Middle frontal gyrus (tissue), 1 donor: ENCODE results near the gene GRN.
A peak's percentile ranks its signal among the peaks of the same experiment; 100 is the strongest.
"Not testable (repeated sequence)": the region's sequence is repeated elsewhere in the genome, so short reads cannot be mapped to it uniquely, and the experiment has no call there.

Experiments used
- DNase-seq: peaks from one replicate; pipeline ENCODE4 v3.0.0-alpha.2; 2015; ENCODE audit warnings: low spot score; ENCODE audit errors: extremely low spot score

GRN gene

GRCh38 chr17:44382917-44383316 lies 37.8 kb downstream of the GRN start:
- no peak for DNase-seq

GRCh38 chr17:44383363-44383762 lies 38.3 kb downstream of the GRN start:
- no peak for DNase-seq

GRCh38 chr17:44383861-44384260 lies 38.8 kb downstream of the GRN start:
- no peak for DNase-seq

- DNase-seq, result no peak
These were observed 39.2 kb downstream of the GRN start for GRCh38 chr17:44384281-44384822.

- DNase-seq, result no peak
These were observed 39.8 kb downstream of the GRN start for GRCh38 chr17:44384823-44385286.

GRCh38 chr17:44385287-44386181 lies 40.4 kb downstream of the GRN start:
- no peak for DNase-seq

- DNase-seq, result no peak
These were observed 41.1 kb downstream of the GRN start for GRCh38 chr17:44386182-44386525.

GRCh38 chr17:44387804-44388203 lies 42.7 kb downstream of the GRN start:
- no peak for DNase-seq

GRCh38 chr17:44389281-44389680 lies 44.2 kb downstream of the GRN start, which contains the start of gene ITGA2B:
TSS of gene ITGA2B (minus strand) at chr17:44389649. CDS start at chr17:44389473, 176 bp downstream.
- DNase-seq, result no peak

GRCh38 chr17:44389723-44390202 lies 44.7 kb downstream of the GRN start:
- no peak for DNase-seq

GRCh38 chr17:44390250-44390870 lies 45.3 kb downstream of the GRN start:
- DNase-seq, result no peak

- DNase-seq, result not testable (repeated sequence)
These were observed 49.0 kb downstream of the GRN start for GRCh38 chr17:44394112-44394511.

GRCh38 chr17:44394833-44395232 lies 49.7 kb downstream of the GRN start:
- no peak for DNase-seq

GRCh38 chr17:44396946-44397345 lies 51.8 kb downstream of the GRN start:
- no peak for DNase-seq

- no peak for DNase-seq
These were observed 52.7 kb downstream of the GRN start for GRCh38 chr17:44397479-44398440.

GRCh38 chr17:44398692-44399691 lies 53.9 kb downstream of the GRN start:
- peak; percentile 5 for DNase-seq

- no peak for DNase-seq
These were observed 55.2 kb downstream of the GRN start for GRCh38 chr17:44400226-44400847.
